ENCODE measurements around the gene COL4A2.

The COL4A2 gene

GRCh38 chr13:110445722-110446574 is 138.9 kb downstream of the COL4A2 start:
- no peak overlapping the region for H3K9ac ChIP-seq (ENCODE audit: insufficient read length)
- no peak for TF ChIP-seq EZH2 (IDR thresholded peaks at IDR 0.05)
- no peak for TF ChIP-seq POLR2AphosphoS5 (IDR thresholded peaks at IDR 0.05; ENCODE audit: borderline replicate concordance, low read depth, low read length)
- no peak for TF ChIP-seq FOXP2 (optimal IDR thresholded peaks at IDR 0.05; ENCODE audit: control extremely low read depth, extremely low read length, insufficient read depth)
- H3K4me3 ChIP-seq: no peak overlapping the region
- no peak for DNase-seq (ENCODE audit: low read depth, low spot score)
- H3K36me3 ChIP-seq (ENCODE audit: insufficient read depth, low read length): peaks cover 5% of the 10 kb centered on the region; the same call in 1 of the 2 replicates
- H3K27ac ChIP-seq: no peak overlapping the region
- H3K9me3 ChIP-seq (ENCODE audit: low read depth, low read length): no peaks in the 10 kb centered on the region

- peaks cover 3% of the 10 kb centered on the region; the same call in 1 of the 2 replicates for H3K36me3 ChIP-seq (ENCODE audit: insufficient read depth, low read length)
- no peaks in the 10 kb centered on the region for H3K9me3 ChIP-seq (ENCODE audit: low read depth, low read length)
- H3K9ac ChIP-seq (ENCODE audit: insufficient read length): no peak overlapping the region
- H3K27ac ChIP-seq: no peak overlapping the region
- H3K4me3 ChIP-seq: no peak overlapping the region
- TF ChIP-seq EZH2 (IDR thresholded peaks at IDR 0.05): no peak
- no peak for TF ChIP-seq FOXP2 (optimal IDR thresholded peaks at IDR 0.05; ENCODE audit: control extremely low read depth, extremely low read length, insufficient read depth)
- TF ChIP-seq POLR2AphosphoS5 (IDR thresholded peaks at IDR 0.05; ENCODE audit: borderline replicate concordance, low read depth, low read length): no peak
- no peak for DNase-seq (ENCODE audit: low read depth, low spot score)
Measured at GRCh38 chr13:110446575-110446890, 139.4 kb downstream of the COL4A2 start.

GRCh38 chr13:110447058-110447511 is 140.0 kb downstream of the COL4A2 start:
- no peak for TF ChIP-seq POLR2AphosphoS5 (IDR thresholded peaks at IDR 0.05; ENCODE audit: borderline replicate concordance, low read depth, low read length)
- TF ChIP-seq EZH2 (IDR thresholded peaks at IDR 0.05): no peak
- no peak for TF ChIP-seq FOXP2 (optimal IDR thresholded peaks at IDR 0.05; ENCODE audit: control extremely low read depth, extremely low read length, insufficient read depth)
- no peak overlapping the region for H3K27ac ChIP-seq
- H3K9me3 ChIP-seq (ENCODE audit: low read depth, low read length): no peaks in the 10 kb centered on the region
- no peak overlapping the region for H3K9ac ChIP-seq (ENCODE audit: insufficient read length)
- DNase-seq (ENCODE audit: low read depth, low spot score): no peak
- H3K36me3 ChIP-seq (ENCODE audit: insufficient read depth, low read length): peaks cover 3% of the 10 kb centered on the region; the same call in 1 of the 2 replicates
- H3K4me3 ChIP-seq: no peak overlapping the region

GRCh38 chr13:110447801-110448200 is 140.7 kb downstream of the COL4A2 start:
- no peak for DNase-seq (ENCODE audit: low read depth, low spot score)
- no peak for TF ChIP-seq EZH2 (IDR thresholded peaks at IDR 0.05)
- TF ChIP-seq FOXP2 (optimal IDR thresholded peaks at IDR 0.05; ENCODE audit: control extremely low read depth, extremely low read length, insufficient read depth): no peak
- TF ChIP-seq POLR2AphosphoS5 (IDR thresholded peaks at IDR 0.05; ENCODE audit: borderline replicate concordance, low read depth, low read length): no peak
- Histone ChIP-seq H3K9ac (ENCODE audit: insufficient read length) (no peak overlapping the region), H3K9me3 (ENCODE audit: low read depth, low read length) (no peaks in the 10 kb centered on the region), H3K36me3 (ENCODE audit: insufficient read depth, low read length) (peaks cover 3% of the 10 kb centered on the region; the same call in 1 of the 2 replicates), H3K4me3 (no peak overlapping the region), H3K27ac (no peak overlapping the region)

- Histone ChIP-seq H3K36me3 (ENCODE audit: insufficient read depth, low read length) (peaks cover 3% of the 10 kb centered on the region; the same call in 1 of the 2 replicates), H3K9me3 (ENCODE audit: low read depth, low read length) (no peaks in the 10 kb centered on the region), H3K27ac (no peak overlapping the region), H3K9ac (ENCODE audit: insufficient read length) (no peak overlapping the region), H3K4me3 (no peak overlapping the region)
- DNase-seq (ENCODE audit: low read depth, low spot score): no peak
- no peak for TF ChIP-seq POLR2AphosphoS5 (IDR thresholded peaks at IDR 0.05; ENCODE audit: borderline replicate concordance, low read depth, low read length)
- TF ChIP-seq FOXP2 (optimal IDR thresholded peaks at IDR 0.05; ENCODE audit: control extremely low read depth, extremely low read length, insufficient read depth): no peak
- no peak for TF ChIP-seq EZH2 (IDR thresholded peaks at IDR 0.05)
Measured at GRCh38 chr13:110448230-110448629, 141.1 kb downstream of the COL4A2 start.

- TF ChIP-seq POLR2AphosphoS5 (IDR thresholded peaks at IDR 0.05; ENCODE audit: borderline replicate concordance, low read depth, low read length) (no peak), EZH2 (IDR thresholded peaks at IDR 0.05) (no peak), FOXP2 (optimal IDR thresholded peaks at IDR 0.05; ENCODE audit: control extremely low read depth, extremely low read length, insufficient read depth) (no peak)
- Histone ChIP-seq H3K9ac (ENCODE audit: insufficient read length) (no peak overlapping the region), H3K36me3 (ENCODE audit: insufficient read depth, low read length) (peaks cover 3% of the 10 kb centered on the region; the same call in 1 of the 2 replicates), H3K9me3 (ENCODE audit: low read depth, low read length) (no peaks in the 10 kb centered on the region), H3K27ac (no peak overlapping the region), H3K4me3 (no peak overlapping the region)
- no peak for DNase-seq (ENCODE audit: low read depth, low spot score)
Measured at GRCh38 chr13:110448677-110449076, 141.6 kb downstream of the COL4A2 start.

GRCh38 chr13:110449219-110450015 is 142.3 kb downstream of the COL4A2 start:
- TF ChIP-seq POLR2AphosphoS5 (IDR thresholded peaks at IDR 0.05; ENCODE audit: borderline replicate concordance, low read depth, low read length) (no peak), FOXP2 (optimal IDR thresholded peaks at IDR 0.05; ENCODE audit: control extremely low read depth, extremely low read length, insufficient read depth) (no peak), EZH2 (IDR thresholded peaks at IDR 0.05) (no peak)
- no peak for DNase-seq (ENCODE audit: low read depth, low spot score)
- Histone ChIP-seq H3K9me3 (ENCODE audit: low read depth, low read length) (no peaks in the 10 kb centered on the region), H3K36me3 (ENCODE audit: insufficient read depth, low read length) (peaks cover 3% of the 10 kb centered on the region; the same call in 1 of the 2 replicates), H3K27ac (no peak overlapping the region), H3K9ac (ENCODE audit: insufficient read length) (no peak overlapping the region), H3K4me3 (no peak overlapping the region)
